Liver (tissue), 9 donors: Measurements from ENCODE around the gene DNAJB4. TPM values are rescaled to one million over a fixed set of nuclear protein-coding genes. Genes with fewer than 3 reads are reported as not detected.
"Not testable (repeated sequence)": the region's sequence is repeated elsewhere in the genome, so short reads cannot be mapped to it uniquely, and the experiment has no call there.

Experiments used
- DNase-seq: peaks from one replicate; pipeline ENCODE4 v3.0.0-alpha.2; 2017; ENCODE audit warnings: low spot score
- H3K27ac ChIP-seq, 2 donors: one replicate each; pipeline ENCODE4 v1.7.0; 2013; ENCODE audit warnings: inconsistent platforms in 2 of 2, low read length in 2 of 2, control low read depth in 1 of 2, low read depth in 1 of 2, mild to moderate bottlenecking in 1 of 2
- H3K27me3 ChIP-seq, 4 donors: one replicate each; pipeline versions ENCODE4 v1.6.1 to v1.7.0; 2013; ENCODE audit warnings: low read length in 3 of 4, inconsistent platforms in 1 of 4, mild to moderate bottlenecking in 1 of 4, moderate library complexity in 1 of 4; ENCODE audit not compliant: control insufficient read depth in 4 of 4, insufficient read depth in 4 of 4
- H3K36me3 ChIP-seq, 4 donors: one replicate each; pipeline versions ENCODE4 v1.6.1 to v1.7.0; 2013; ENCODE audit warnings: low read length in 3 of 4, mild to moderate bottlenecking in 3 of 4, low read depth in 1 of 4, moderate library complexity in 1 of 4; ENCODE audit not compliant: control insufficient read depth in 4 of 4, insufficient read depth in 3 of 4
- H3K4me1 ChIP-seq, 4 donors: one replicate each; pipeline versions ENCODE4 v1.6.1 to v1.7.0; 2013; ENCODE audit warnings: low read length in 3 of 4, mild to moderate bottlenecking in 3 of 4, moderate library complexity in 1 of 4; ENCODE audit not compliant: control insufficient read depth in 4 of 4, insufficient read depth in 4 of 4
- H3K4me3 ChIP-seq, 3 donors: one replicate each; pipeline versions ENCODE4 v1.6.1 to v1.7.0; 2013; ENCODE audit warnings: low read length in 3 of 3, control low read depth in 1 of 3, low read depth in 1 of 3, mild to moderate bottlenecking in 1 of 3
- H3K9ac ChIP-seq, 2 donors: one replicate each; pipeline ENCODE4 v1.7.0; 2013; ENCODE audit warnings: low read length in 2 of 2, mild to moderate bottlenecking in 2 of 2, moderate library complexity in 2 of 2, control low read depth in 1 of 2, low read depth in 1 of 2
- H3K9me3 ChIP-seq, 4 donors: one replicate each; pipeline versions ENCODE4 v1.6.1 to v1.7.0; 2013; ENCODE audit warnings: low read length in 3 of 4; ENCODE audit not compliant: control insufficient read depth in 4 of 4
- ATF3 ChIP-seq: IDR thresholded peaks from 2 replicates; pipeline ENCODE4 v1.6.1; 2016; ENCODE audit warnings: antibody characterized with exemption
- EGR1 ChIP-seq, 2 donors: IDR thresholded peaks; 2 replicates each; pipeline ENCODE4 v1.6.1; 2016 to 2018; ENCODE audit warnings: antibody characterized with exemption in 2 of 2, low read depth in 2 of 2
- FOXA1 ChIP-seq: IDR thresholded peaks from 2 replicates; pipeline ENCODE4 v1.6.1; 2016; ENCODE audit warnings: antibody characterized with exemption
- FOXA2 ChIP-seq: IDR thresholded peaks from 2 replicates; pipeline ENCODE4 v1.6.1; 2016; ENCODE audit warnings: antibody characterized with exemption
- GABPA ChIP-seq, 2 donors: IDR thresholded peaks in 1 of 2; conservative IDR thresholded peaks in 1 of 2; 2 replicates each; pipeline ENCODE4 v1.6.1; 2016; ENCODE audit warnings: antibody characterized with exemption in 2 of 2, mild to moderate bottlenecking in 1 of 2, moderate library complexity in 1 of 2
- HNF4A ChIP-seq, 2 donors: conservative IDR thresholded peaks; 2 replicates each; pipeline ENCODE4 v1.6.1; 2016; ENCODE audit warnings: antibody characterized with exemption in 2 of 2, mild to moderate bottlenecking in 2 of 2
- HNF4G ChIP-seq: IDR thresholded peaks from 2 replicates; pipeline ENCODE4 v1.6.1; 2016; ENCODE audit warnings: antibody characterized with exemption
- JUND ChIP-seq, 2 donors: IDR thresholded peaks; 2 replicates each; pipeline ENCODE4 v1.6.1; 2016; ENCODE audit warnings: antibody characterized with exemption in 2 of 2
- NR2F2 ChIP-seq: IDR thresholded peaks from 2 replicates; pipeline ENCODE4 v1.6.1; 2016; ENCODE audit warnings: antibody characterized with exemption
- RAD21 ChIP-seq, 2 donors: IDR thresholded peaks; 2 replicates each; pipeline ENCODE4 v1.6.1; 2016; ENCODE audit warnings: antibody characterized with exemption in 2 of 2, mild to moderate bottlenecking in 2 of 2
- REST ChIP-seq: IDR thresholded peaks from 2 replicates; pipeline ENCODE4 v1.6.1; 2016; ENCODE audit warnings: antibody characterized with exemption, mild to moderate bottlenecking
- RXRA ChIP-seq, 2 donors: IDR thresholded peaks; 2 replicates each; pipeline ENCODE4 v1.6.1; 2017 to 2018; ENCODE audit warnings: antibody characterized with exemption in 2 of 2, mild to moderate bottlenecking in 1 of 2
- SP1 ChIP-seq: IDR thresholded peaks from 2 replicates; pipeline ENCODE4 v1.6.1; 2018; ENCODE audit warnings: antibody characterized with exemption, mild to moderate bottlenecking
- TAF1 ChIP-seq: conservative IDR thresholded peaks from 2 replicates; pipeline ENCODE4 v1.6.1; 2016; ENCODE audit warnings: antibody characterized with exemption, mild to moderate bottlenecking
- YY1 ChIP-seq: IDR thresholded peaks from 2 replicates; pipeline ENCODE4 v1.6.1; 2016; ENCODE audit warnings: antibody characterized with exemption, mild to moderate bottlenecking
- WGBS: extraction: QIAGEN DNeasy Blood & Tissue Kit; methylation state at CpG from one replicate; pipeline ENCODE4 v1.1.7; 2013; 5-methylcytosine and 5-hydroxymethylcytosine counted together
- polyA plus RNA-seq, 2 donors: library from polyadenylated mRNA; stranded (reverse) in 1 of 2; unstranded in 1 of 2; fragments of 200-250 nt in 1 of 2; fragments of >200 nt in 1 of 2; fragmentation: Nextera tagmentation in 1 of 2; extraction: Ambion mirVana in 1 of 2; gene quantifications; one replicate each; pipeline versions ENCODE4 v1.2.1 to v1.2.3, GENCODE V29; 2013 to 2015
- total RNA-seq, 2 donors: library from RNA; depleted of rRNA; stranded (reverse); fragments of >200 nt; gene quantifications; one replicate each; pipeline ENCODE4 v1.2.3, GENCODE V29; 2014
- TF ChIP-seq, protein P1 (sequence below): IDR thresholded peaks from 2 replicates; pipeline ENCODE4 v1.6.1; 2016; ENCODE audit warnings: antibody characterized with exemption
- TF ChIP-seq, protein P2 (sequence below): IDR thresholded peaks from 2 replicates; pipeline ENCODE4 v1.6.1; 2016; ENCODE audit warnings: antibody characterized with exemption
- TF ChIP-seq, protein P3 (sequence below): fragments of 150-350 bp; IDR thresholded peaks from 2 replicates; pipeline ENCODE4 v1.5.1; 2017; ENCODE audit warnings: improper control_type of control experiment, low read depth, low read length; ENCODE audit not compliant: missing input control
- donor health status: healthy.
- donor health status: healthy.
- donor health status: healthy.
- donor health status: healthy.
- donor health status: healthy.

Gene DNAJB4
- total and polyA plus RNA-seq, 4 donors: 5.7 to 21.6 (median 10.0) TPM

- H3K27ac ChIP-seq: peak within 1 kb of the TSS; percentile 98 to 99
- H3K27me3 ChIP-seq: no peaks in the 10 kb centered on the region
- DNase-seq: peak; percentile 92
- H3K9ac ChIP-seq: peak within 1 kb of the TSS; percentile 100
- H3K36me3 ChIP-seq: peaks cover 0 to 3% (median 0%) of the 10 kb centered on the region in 4 donors
- under 1% methylated on average over 57 of the region's 57 CpGs for WGBS
- no peaks in the 10 kb centered on the region for H3K9me3 ChIP-seq
- peaks cover 9 to 42% (median 18%) of the 10 kb centered on the region in 4 donors for H3K4me1 ChIP-seq
- H3K4me3 ChIP-seq: peak within 1 kb of the TSS; percentile 70 to 99 (median 97)
- TF ChIP-seq SP1 (peak; percentile 56), RXRA (IDR thresholded peaks at IDR 0.05) (peak; percentile 49 to 59), EGR1 (IDR thresholded peaks at IDR 0.05; ENCODE audit: low read depth in 2 of 2) (no peak), FOXA1 (no peak), GABPA (IDR thresholded peaks at IDR 0.05 in 1 of 2, conservative IDR thresholded peaks at IDR 0.05 in 1 of 2) (no peak), RAD21 (IDR thresholded peaks at IDR 0.05) (peak; percentile 56 to 70), FOXA2 (peak; percentile 5), JUND (IDR thresholded peaks at IDR 0.05) (peak in 1 of 2 donors; percentile 53), REST (peak; percentile 89), NR2F2 (peak; percentile 10), ATF3 (peak; percentile 25), YY1 (peak; percentile 99), HNF4A (conservative IDR thresholded peaks at IDR 0.05) (peak in 1 of 2 donors; percentile 19), TAF1 (peak; percentile 81), HNF4G (no peak)
- TF ChIP-seq, protein P1, sequence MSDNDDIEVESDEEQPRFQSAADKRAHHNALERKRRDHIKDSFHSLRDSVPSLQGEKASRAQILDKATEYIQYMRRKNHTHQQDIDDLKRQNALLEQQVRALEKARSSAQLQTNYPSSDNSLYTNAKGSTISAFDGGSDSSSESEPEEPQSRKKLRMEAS: peak; percentile 49
- TF ChIP-seq, protein P2, sequence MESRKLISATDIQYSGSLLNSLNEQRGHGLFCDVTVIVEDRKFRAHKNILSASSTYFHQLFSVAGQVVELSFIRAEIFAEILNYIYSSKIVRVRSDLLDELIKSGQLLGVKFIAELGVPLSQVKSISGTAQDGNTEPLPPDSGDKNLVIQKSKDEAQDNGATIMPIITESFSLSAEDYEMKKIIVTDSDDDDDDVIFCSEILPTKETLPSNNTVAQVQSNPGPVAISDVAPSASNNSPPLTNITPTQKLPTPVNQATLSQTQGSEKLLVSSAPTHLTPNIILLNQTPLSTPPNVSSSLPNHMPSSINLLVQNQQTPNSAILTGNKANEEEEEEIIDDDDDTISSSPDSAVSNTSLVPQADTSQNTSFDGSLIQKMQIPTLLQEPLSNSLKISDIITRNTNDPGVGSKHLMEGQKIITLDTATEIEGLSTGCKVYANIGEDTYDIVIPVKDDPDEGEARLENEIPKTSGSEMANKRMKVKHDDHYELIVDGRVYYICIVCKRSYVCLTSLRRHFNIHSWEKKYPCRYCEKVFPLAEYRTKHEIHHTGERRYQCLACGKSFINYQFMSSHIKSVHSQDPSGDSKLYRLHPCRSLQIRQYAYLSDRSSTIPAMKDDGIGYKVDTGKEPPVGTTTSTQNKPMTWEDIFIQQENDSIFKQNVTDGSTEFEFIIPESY: peak; percentile 100
- TF ChIP-seq, protein P3, sequence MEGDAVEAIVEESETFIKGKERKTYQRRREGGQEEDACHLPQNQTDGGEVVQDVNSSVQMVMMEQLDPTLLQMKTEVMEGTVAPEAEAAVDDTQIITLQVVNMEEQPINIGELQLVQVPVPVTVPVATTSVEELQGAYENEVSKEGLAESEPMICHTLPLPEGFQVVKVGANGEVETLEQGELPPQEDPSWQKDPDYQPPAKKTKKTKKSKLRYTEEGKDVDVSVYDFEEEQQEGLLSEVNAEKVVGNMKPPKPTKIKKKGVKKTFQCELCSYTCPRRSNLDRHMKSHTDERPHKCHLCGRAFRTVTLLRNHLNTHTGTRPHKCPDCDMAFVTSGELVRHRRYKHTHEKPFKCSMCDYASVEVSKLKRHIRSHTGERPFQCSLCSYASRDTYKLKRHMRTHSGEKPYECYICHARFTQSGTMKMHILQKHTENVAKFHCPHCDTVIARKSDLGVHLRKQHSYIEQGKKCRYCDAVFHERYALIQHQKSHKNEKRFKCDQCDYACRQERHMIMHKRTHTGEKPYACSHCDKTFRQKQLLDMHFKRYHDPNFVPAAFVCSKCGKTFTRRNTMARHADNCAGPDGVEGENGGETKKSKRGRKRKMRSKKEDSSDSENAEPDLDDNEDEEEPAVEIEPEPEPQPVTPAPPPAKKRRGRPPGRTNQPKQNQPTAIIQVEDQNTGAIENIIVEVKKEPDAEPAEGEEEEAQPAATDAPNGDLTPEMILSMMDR: peak; percentile 76
Observed at GRCh38 chr1:77978969-77979876, 25.5 kb upstream of the DNAJB4 start, which contains the start of gene FUBP1. TSS of gene FUBP1 (minus strand) at chr1:77979072. CDS start at chr1:77979004, 68 bp downstream.

- H3K9me3 ChIP-seq, H3K36me3 ChIP-seq, H3K4me3 ChIP-seq, DNase-seq, H3K27me3 ChIP-seq, H3K27ac ChIP-seq, H3K9ac ChIP-seq: not testable (repeated sequence)
- 80% methylated on average over 8 of the region's 8 CpGs for WGBS
- H3K4me1 ChIP-seq: peaks cover 0 to 13% (median 5%) of the 10 kb centered on the region in 4 donors
Observed at GRCh38 chr1:77983352-77983996, 21.3 kb upstream of the DNAJB4 start.
